Cerebellar nuclear complex (tissue), 1 donor: Measurements from ENCODE around the gene NT5DC3.

Source experiments
- DNase-seq, 2 experiments: peaks; one replicate each; lab custom pipeline; 2025; lab: John Stamatoyannopoulos, UW

Gene NT5DC3

DNA sequence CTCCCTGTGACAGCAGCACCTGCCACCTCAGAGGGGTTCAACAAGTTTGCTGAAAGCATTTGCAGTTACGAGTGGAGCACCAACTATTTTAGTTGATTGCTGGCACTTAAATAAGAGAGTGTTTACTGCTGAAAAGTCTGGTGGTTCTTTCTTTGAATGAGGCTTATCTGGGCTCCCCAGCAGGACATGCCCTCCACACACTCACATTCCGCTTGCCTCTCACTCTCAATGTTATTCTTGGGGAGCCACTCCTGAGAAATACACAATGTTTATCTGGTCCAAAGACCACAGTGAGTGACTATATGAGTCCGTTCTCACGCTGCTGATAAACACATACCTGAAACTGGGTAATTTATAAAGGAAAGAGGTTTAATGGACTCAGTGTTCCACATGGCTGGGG is 31.9 kb downstream of the NT5DC3 start:
- no peak for DNase-seq

DNA sequence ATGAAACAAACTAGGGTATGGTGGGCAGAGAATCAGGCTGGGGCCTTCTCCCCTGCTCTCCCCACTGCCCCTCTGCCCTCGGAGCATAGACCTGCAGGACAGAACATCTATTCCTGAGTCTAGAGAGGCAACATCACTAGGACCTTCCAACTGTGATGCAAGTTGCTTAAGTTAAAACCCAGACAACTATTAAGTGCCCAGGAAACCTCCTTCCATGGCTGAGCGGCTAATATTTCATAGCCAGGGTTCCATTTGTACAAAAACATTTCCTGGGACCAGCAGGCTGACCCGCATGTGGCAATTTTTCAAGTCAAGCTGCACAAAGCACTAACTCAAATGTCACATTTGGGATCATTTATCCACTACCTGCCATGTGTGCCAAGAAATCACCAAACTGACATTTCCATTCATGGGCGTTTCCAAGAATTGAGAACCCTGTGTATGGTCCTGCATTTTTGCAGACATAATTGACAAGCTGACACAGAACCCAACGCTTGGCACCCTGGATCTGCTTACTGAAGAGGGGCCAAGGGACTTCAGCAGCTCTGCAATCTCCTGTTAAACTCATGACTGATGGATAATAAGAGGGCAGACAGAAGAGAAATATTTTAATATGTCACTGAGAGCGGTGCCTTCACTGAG is 32.7 kb downstream of the NT5DC3 start:
- DNase-seq = no peak

DNA sequence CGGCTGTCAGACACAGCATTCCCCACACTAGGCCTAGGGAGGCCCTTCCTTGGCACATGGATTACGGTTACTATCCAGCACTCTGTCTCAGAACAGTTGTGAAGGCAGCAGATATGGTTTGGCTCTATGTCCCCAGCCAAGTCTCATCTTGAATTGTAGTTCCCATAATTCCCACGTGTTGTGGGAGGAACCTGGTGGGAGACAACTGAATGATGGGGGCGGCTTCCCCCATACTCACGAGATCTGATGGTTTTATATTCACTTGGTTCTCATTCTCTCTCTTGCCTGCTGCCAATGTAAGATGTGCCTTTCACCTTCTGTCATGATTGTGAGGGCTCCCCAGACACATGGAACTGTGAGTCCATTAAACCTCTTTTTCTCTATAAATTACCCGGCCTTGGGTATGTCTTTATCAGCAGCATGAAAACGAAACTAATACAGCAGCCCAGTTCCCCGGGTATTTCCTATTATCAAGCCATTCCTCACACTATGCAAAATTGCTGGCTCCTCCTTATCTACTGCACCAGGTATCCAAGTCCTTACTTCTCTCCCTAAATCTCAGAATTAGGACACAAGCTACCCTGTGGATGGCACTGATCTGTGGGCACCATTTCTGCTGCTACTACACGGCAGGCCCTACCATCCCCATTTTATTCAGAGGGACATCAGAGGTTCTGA is 33.3 kb downstream of the NT5DC3 start:
- DNase-seq = no peak

DNA sequence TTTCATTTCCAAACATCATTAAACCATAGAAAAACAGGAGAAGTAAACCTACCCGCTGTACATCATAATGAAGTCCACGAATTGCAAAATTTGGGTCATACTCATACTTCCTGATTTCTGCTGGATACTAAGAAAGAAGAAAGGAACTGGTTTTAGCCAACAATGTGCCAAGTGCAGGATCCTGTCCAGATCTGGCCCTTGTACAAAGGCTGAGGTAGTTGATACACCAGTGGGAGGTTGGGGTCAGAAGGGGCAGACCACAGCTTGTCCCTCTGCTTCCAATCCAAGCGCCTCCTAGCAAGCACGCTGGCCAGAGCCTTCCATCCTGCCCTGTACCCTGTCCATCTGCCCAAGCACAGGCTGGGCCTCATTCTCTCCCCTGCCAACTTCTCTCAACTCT is 34.2 kb downstream of the NT5DC3 start:
- no peak for DNase-seq

DNA sequence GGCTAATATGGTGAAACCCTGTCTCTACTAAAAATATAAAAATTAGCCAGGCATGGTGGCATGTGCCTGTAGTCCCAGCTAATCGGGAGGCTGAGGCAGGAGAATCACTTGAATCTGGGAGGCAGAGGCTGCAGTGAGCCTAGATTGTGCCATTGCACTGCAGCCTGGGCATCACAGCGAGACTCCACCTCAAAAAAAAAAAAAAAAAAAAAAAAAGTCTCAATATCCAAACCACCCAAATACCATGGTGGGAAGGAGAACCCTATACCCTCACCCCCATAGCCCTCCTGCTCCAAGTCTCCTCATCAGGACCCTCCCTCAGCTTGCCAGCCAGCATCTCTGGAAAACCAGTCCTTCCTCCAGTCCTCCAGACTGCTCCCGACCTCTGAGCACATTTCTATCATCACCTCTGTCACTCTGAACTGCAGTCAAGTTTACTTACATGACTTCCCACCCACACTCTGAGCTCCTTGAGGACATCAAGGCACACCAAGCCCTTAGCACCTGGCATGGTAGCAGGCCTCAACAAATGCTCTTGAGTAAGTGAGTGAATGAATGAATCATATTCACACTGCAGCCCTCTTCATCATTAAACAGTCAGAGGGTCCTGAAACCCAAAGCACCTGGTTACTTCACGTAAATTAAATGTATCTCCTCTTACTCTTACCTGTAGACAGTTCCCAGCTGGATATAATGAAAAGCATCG is 35.2 kb downstream of the NT5DC3 start:
- DNase-seq = no peak

DNA sequence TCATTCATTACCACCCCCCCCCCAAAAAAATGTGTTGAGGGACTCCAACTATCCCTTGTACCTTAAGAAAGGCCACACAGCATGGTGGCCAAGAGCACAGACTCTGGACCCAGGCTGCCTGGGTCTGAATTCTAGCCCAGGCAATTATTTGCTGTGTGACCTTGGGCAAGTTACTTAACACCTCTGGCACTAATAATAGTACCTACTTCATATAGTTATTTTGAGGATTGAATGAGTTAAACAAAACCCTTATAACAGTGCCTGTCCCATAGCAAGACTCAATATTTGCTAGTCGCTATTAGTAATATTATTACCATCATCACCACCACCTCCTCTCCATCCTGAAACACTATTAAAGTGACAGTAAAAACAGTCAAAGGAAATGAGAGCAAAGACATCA is 37.2 kb downstream of the NT5DC3 start:
- no peak for DNase-seq

DNA sequence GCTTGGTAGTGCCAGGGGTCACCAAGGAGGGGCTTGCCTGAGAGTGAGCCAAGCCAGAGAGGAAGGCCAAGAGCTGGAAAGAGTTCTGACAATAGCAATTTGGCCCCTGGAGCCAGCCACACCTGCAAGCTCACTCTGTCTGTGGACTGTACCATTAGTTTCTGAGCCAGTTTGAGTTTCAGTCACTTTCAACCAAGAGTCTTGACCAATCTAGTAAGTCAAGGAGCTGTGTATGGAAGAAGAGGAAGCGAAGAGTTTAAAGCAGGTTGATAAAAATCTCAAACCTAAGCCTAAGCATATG is 38.5 kb downstream of the NT5DC3 start:
- no peak for DNase-seq

DNA sequence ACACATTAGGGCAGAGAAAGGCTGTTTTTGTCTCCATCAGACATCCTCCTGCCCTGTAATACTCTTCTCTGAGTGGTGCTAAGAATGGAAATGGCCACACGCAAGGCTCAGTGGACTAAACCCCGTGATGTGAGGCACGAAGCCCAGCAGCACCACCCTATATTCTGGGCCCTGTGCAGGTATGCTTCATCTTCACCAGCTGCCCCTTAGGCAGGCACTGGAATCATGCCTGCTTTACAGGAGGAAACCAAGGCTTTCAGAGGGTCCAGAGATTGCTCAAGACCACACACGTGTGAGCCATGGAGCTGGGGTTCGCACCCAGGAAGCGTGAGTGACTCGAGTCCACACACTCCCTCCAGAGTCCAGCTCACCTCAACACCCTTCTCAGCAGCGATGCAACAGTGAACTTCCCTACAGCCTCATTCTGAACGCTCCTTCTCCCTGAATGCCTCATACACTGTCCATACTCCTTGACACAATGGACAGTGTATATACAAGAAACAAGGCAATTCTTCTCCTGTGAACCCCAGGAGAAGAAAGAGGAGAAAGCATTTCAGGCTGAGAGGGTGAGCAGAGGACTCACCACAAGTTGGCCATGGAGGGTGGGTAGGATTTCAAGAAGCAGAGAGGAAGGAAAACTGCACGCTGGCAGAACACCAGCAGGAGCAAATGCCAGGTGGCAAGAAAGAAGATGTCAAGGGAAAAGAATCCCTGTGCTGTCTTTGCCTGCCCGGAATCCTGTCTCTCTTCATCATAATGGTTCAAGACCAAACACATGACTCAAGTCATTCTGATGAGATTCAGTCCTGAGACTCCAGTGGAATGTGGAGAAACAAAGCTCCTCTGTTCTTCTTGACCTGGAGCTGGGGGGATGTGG is 39.1 kb downstream of the NT5DC3 start:
- no peak for DNase-seq

DNA sequence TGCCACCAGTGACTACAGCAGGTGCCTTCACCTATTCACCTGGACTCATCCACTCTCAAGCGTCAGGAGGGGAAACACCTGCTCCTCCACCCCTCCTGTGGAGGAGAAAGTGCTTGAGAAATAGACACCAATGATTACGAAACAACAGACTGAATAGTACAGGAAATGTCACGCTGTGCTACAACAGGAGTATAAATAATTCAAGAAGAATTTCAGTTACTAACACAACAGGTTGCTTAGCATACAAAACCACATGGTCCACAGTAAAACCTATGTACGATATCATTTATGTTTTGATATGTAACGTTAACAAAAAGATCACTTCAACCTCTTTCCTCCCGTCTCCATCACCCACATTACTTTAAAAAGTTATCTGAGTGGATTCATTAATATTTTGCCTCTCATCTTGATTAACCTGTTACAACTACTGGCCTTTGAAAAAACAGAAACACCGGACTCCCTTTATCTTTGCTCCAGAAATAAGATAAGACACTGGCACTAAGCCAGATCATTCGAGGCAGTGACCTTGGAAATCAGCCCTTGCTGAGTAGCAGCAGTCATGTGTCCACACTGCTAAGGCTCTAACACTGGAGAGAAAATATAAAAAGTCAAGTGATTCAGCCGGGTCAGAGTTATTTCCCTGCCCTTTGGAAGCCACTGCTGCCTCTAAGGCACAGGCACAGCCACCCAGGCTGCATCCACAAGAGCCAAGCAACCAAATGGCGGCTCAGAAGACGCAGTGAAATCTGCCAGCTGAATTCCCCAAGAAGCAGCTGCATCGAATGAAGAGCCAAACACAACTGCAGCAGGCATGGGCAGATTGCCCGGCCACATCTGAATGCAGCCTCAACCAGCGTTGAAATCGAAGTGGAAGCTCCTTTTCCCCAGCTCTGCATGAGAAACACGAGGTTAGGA is 40.9 kb downstream of the NT5DC3 start:
- DNase-seq = no peak

DNA sequence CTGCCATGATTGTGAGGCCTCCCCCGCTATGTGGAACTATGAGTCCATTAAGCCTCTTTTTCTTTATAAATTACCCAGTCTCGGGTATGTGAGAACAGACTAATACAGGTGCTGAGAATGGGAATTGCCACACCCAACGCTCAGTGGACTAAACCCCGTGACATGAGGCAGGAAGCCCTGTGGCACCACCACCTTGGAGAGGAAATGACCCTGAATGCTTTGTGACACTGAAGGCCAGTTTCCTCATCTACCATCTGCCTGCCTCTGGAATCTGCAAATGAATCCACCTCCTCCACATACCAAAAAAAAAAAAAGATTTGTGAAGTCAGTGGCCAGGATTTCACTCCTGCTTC is 41.6 kb downstream of the NT5DC3 start:
- DNase-seq = no peak

DNA sequence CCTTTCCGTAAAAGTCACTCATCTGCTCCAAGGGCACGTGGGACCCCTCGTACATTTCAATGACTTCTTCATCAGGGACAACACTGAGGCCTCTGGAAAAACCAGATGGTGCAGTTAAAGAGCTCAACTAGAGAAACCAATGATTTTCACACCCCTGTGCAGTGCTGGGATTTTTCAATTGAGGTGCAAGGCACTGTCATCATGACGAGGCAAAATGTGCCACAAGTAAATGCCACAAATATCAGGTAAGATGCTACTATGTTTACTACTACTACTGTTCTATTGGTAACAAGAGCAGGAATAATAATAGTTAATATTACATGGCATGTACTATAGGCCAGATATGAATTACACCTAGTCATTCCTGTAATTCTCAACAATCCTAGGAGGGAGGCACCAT is 42.4 kb downstream of the NT5DC3 start:
- no peak for DNase-seq

DNA sequence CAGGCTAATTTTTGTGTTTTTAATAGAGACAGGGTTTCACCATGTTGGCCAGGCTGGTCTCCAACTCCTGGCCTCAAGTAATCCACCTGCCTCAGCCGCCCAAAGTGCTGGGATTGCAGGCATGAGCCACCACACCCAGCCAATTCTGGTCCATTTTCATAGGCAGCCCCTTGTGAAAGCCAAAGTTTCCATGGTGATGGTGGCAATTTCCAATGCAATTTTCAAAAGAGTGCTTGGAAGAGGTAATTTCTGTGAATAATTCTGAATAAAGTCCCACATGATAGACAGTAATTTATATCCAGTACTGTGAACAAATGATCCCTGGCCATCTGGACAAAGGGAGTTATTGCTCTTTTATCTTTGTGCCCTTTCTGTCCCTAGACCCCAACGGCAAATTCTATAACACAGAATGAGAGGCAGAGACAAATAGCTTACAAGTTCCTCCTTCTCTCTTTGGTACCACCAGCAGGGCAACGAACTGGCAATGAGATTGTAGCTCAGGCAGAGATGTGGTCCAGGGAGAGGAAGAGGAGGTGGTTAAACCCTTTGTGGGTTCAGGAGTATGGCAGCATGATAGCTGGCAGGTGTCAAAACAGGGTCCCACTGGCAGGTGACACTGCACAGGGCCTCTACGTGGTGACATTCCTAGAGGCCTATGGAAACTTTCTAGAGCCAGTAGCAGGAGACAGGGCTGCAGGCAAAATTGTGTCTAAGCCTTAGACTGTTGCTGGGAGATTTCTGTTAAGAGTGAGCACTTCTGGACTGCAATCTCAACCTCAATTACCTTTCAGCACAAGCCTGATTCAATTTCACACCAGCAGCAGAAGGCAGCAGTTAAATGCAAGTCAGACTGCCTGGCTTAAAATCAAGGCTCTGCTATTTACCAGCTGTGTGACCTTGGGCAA is 46.5 kb downstream of the NT5DC3 start:
- DNase-seq = no peak

DNA sequence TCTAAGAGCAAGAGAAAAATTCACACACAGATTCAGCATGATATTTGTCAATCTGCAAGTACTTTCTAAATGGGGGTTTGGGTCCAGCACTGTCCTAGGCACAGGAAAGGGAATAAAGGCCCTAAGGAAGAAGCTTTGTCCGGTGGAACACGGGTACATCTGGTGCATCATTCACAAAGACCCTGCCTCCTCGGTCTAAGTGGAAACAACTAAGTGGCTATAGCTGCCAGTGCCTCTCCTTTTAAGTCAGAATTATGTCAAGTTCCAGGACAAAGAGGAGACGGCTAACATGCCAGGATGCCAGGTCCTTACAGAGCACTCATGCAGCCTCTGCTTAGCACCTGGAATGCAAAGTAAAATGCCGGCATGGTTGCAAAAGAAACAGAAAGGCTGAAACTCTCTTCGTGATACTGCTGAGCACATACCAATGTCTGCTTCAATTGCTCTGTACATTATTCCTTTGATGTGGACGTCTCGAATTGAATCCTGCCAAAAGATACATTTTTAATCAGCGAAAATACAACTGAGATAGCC is 47.5 kb downstream of the NT5DC3 start:
- DNase-seq = no peak

DNA sequence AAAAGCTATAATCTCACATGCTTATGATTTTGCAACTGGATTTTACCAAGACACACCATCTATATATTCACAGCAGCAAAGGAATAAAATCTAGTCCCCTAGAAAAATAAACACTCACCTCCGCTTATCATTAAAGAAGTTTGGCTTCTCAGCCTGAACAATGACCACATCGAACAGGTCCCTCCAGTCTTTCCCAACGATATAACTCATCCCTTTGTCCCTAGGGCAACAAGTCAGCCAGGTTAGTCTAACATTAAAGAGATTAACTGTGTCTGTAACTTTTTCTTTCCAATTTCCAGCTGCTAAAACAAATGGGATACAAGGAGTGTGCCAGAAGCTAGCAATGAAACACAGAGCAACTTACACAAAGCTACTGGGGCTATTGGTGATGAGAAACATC is 48.0 kb downstream of the NT5DC3 start:
- DNase-seq = no peak

DNA sequence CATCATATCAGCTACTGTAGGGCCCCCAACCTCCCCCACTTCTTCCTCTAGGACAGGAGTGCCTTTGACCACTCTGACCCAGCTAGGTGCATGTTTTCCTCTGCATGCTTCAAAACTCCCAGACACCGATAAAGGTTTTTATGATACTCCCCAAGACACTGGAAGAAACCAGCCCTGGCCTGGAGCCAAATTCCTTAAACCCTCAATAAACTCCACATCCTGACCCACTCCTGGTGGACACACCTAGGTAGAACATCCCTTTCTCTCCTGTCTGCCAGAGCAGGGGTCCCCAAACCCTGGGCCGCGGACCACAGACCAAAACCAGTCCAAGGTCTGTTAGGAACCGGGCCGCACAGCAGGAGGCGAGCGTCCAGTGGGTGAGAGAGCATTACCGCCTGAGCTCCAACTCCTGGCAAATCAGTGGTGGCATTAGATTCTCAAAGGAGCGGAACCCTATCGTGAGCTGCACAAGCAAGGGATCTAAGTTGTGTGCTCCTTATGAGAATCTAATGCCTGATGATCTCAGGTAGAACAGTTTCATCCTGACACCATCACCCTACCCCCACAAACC is 49.6 kb downstream of the NT5DC3 start:
- no peak for DNase-seq

DNA sequence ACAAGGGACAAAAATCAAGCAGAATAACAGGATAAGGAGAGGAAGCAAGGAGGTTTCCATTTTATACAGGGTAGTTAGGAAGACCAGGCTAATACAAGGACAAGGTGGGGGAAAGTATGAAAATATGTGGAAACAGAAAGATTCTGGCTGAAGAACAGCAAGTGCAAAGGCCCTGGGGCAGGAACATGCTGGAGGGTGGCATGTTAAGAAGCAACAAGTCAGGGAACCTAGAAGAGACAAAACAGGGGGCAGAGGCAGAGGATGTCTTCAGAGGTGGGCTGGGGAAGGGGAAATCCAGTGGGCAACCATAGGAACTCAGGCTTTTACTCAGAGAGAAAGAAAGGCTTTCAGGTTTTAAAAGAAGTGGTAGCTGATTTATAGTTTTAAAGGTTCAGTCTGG is 54.8 kb downstream of the NT5DC3 start:
- DNase-seq = no peak

DNA sequence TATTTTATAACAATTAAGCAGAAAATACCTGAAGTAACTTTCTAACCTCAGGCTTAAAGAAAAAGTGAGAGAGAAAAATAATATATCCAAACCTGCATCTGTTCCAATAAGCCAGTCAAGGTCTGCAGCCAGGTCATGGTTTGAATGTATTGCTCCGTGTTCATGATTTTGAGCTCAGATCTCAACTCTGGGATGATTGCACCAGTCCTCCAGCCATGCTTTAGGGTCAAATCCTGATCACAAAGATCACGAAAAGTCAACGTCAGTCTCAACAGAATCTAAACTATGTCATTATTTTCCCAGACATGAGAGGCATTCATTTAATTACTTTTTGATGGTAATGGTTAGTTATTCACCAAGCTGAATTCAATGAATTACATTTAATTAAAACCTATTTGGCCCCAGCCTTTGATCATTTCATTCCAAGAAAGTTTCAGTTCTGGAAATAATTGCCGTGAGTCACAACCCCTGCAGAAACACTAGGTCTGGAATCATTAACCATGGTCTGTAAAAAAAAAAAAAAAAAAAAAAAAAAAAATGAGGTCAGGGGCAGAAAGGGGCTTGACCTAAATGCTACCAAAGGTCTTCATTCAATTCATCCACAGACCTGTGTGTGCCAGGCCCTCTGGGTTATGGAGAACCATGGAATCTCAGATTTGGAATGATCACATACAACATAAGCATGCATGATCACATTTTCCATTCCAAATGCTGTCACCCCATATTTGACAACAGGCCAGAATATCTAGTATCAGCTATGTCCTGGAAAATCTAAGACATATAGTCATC is 55.6 kb downstream of the NT5DC3 start:
- DNase-seq = no peak

DNA sequence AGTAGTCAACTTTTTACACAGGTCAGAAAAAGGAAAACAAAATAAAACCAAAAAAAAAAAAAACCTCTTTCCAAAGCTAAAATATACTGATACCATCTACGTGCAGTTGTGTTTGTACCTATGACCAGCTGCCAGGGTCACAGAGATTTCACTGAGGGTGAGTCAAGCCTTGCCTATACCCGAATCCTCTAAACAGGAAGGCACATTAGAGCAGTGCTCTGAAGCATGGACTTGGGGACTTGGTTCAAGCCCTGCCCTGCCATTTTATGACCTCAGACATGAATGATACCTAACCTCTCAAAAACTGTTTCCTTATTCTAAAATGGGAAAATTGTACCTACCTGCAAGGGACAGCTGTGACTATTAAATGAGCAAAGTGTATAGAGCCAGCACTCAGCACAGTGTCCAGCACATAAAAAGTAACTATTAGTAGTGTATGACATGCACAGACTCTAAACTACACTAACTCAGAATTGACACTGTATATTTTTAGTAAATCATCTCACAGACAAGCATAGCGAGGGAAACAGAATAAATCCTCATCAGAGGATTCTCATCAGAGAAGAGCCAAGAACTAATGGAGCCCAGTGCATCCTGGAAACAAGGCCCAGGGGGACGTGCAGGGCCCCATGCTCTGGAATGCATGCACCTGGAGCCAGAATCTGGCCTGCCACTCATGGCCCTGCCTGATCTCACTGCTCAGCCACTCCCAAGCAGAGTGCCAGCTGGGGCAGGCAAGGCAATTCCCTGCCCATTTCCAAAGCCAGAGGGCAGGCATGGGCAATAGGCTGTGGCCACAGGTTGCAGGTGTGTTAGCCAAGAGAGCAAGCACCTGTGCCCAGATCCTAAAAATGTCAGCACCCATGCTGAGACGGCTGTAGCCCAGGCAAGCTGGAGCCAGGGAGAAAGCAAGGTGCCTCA is 57.0 kb downstream of the NT5DC3 start:
- no peak for DNase-seq
